ENCODE results near the gene LAMA2. TPM values are rescaled to one million over a fixed set of nuclear protein-coding genes. Genes with fewer than 3 reads are reported as not detected.

Gene LAMA2
- total and polyA plus RNA-seq, 2 of the 8 experiments (the other 6 are each of a cell fraction or from before 2014, with no cell fraction given): 1.3 to 3.8 TPM

DNA sequence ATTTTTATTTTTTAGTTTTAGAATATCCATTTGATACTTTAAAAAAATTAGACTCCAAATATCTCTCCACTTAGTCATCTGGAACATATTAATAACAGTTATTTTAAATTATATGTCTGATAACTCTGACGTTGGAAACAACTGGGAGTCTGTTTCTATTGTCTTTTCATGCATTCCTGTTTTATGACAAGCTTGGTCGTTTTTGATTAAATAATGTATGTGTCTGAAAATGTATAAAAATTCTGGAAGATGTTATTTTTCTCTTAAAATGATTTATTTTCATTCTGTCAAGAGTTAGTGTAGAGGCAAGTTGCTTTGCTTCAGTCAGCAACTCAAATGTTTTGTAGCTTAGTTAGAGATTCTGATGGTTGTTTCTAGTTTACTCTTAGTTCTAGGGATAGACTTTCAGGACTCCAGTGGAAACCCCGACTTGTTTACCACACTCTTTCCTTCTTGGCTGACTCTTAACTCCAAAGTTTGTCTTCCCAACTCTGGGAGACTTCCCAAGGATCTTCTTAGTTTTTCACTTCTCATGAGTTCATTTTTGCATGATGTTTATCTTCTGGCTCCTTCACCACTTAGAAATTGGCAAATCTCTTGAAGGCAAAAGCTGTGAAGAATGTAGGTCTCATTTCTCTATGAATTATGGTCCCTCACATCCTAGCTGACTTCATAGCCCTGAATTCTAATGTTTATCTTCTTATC is 190.9 kb downstream of the LAMA2 start (continued):
- TF ChIP-seq, protein P1, sequence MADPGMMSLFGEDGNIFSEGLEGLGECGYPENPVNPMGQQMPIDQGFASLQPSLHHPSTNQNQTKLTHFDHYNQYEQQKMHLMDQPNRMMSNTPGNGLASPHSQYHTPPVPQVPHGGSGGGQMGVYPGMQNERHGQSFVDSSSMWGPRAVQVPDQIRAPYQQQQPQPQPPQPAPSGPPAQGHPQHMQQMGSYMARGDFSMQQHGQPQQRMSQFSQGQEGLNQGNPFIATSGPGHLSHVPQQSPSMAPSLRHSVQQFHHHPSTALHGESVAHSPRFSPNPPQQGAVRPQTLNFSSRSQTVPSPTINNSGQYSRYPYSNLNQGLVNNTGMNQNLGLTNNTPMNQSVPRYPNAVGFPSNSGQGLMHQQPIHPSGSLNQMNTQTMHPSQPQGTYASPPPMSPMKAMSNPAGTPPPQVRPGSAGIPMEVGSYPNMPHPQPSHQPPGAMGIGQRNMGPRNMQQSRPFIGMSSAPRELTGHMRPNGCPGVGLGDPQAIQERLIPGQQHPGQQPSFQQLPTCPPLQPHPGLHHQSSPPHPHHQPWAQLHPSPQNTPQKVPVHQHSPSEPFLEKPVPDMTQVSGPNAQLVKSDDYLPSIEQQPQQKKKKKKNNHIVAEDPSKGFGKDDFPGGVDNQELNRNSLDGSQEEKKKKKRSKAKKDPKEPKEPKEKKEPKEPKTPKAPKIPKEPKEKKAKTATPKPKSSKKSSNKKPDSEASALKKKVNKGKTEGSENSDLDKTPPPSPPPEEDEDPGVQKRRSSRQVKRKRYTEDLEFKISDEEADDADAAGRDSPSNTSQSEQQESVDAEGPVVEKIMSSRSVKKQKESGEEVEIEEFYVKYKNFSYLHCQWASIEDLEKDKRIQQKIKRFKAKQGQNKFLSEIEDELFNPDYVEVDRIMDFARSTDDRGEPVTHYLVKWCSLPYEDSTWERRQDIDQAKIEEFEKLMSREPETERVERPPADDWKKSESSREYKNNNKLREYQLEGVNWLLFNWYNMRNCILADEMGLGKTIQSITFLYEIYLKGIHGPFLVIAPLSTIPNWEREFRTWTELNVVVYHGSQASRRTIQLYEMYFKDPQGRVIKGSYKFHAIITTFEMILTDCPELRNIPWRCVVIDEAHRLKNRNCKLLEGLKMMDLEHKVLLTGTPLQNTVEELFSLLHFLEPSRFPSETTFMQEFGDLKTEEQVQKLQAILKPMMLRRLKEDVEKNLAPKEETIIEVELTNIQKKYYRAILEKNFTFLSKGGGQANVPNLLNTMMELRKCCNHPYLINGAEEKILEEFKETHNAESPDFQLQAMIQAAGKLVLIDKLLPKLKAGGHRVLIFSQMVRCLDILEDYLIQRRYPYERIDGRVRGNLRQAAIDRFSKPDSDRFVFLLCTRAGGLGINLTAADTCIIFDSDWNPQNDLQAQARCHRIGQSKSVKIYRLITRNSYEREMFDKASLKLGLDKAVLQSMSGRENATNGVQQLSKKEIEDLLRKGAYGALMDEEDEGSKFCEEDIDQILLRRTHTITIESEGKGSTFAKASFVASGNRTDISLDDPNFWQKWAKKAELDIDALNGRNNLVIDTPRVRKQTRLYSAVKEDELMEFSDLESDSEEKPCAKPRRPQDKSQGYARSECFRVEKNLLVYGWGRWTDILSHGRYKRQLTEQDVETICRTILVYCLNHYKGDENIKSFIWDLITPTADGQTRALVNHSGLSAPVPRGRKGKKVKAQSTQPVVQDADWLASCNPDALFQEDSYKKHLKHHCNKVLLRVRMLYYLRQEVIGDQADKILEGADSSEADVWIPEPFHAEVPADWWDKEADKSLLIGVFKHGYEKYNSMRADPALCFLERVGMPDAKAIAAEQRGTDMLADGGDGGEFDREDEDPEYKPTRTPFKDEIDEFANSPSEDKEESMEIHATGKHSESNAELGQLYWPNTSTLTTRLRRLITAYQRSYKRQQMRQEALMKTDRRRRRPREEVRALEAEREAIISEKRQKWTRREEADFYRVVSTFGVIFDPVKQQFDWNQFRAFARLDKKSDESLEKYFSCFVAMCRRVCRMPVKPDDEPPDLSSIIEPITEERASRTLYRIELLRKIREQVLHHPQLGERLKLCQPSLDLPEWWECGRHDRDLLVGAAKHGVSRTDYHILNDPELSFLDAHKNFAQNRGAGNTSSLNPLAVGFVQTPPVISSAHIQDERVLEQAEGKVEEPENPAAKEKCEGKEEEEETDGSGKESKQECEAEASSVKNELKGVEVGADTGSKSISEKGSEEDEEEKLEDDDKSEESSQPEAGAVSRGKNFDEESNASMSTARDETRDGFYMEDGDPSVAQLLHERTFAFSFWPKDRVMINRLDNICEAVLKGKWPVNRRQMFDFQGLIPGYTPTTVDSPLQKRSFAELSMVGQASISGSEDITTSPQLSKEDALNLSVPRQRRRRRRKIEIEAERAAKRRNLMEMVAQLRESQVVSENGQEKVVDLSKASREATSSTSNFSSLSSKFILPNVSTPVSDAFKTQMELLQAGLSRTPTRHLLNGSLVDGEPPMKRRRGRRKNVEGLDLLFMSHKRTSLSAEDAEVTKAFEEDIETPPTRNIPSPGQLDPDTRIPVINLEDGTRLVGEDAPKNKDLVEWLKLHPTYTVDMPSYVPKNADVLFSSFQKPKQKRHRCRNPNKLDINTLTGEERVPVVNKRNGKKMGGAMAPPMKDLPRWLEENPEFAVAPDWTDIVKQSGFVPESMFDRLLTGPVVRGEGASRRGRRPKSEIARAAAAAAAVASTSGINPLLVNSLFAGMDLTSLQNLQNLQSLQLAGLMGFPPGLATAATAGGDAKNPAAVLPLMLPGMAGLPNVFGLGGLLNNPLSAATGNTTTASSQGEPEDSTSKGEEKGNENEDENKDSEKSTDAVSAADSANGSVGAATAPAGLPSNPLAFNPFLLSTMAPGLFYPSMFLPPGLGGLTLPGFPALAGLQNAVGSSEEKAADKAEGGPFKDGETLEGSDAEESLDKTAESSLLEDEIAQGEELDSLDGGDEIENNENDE (IDR thresholded peaks at IDR 0.05; ENCODE audit: insufficient replicate concordance, low read length): no peak
- TF ChIP-seq KDM5A (IDR thresholded peaks at IDR 0.05; ENCODE audit: low read length) (no peak), FOSL1 (IDR thresholded peaks at IDR 0.05; ENCODE audit: insufficient read depth, low read depth, low read length) (no peak)
